Pericardium fibroblast (primary cell): Measurements from ENCODE around the gene NAXE. TPM values are rescaled to one million over a fixed set of nuclear protein-coding genes. Genes with fewer than 3 reads are reported as not detected.

ENCODE experiments used
- total RNA-seq: library from RNA; depleted of rRNA; stranded (reverse); fragments of >200 nt; gene quantifications from 2 replicates; pipeline ENCODE4 v1.2.3, GENCODE V29; 2015

The NAXE gene
- 61.6 and 67.2 TPM in 2 replicates for total RNA-seq

DNA sequence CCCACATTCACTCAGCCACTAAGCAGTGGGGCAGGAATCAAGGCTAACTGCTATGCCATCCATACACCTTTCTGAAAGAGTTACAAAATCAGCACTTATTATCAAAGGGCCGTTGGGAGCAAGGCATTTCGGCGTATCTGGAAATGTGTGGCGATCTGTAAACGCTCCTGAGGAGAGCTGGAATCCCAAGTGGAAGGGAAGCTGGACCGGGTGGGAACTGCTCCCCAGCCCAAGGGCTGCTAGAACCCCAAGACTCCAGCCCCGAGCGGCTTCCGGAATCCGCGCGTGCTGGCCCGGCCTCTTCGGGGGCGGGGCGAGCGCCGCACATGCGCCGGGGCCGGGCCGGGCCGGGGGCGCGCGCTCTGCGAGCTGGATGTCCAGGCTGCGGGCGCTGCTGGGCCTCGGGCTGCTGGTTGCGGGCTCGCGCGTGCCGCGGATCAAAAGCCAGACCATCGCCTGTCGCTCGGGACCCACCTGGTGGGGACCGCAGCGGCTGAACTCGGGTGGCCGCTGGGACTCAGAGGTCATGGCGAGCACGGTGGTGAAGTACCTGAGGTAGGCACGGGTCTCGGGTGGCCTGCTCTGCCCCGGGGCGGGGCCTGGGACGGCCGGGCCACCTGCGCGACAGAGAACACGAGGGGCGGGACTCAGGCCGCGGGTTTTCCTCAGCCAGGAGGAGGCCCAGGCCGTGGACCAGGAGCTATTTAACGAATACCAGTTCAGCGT is at the start of gene NAXE:
Gene NAXE, plus strand, starts transcription at position 345 of the 726 bp plus-strand sequence. Its CDS starts 29 bp downstream, at position 374.

DNA sequence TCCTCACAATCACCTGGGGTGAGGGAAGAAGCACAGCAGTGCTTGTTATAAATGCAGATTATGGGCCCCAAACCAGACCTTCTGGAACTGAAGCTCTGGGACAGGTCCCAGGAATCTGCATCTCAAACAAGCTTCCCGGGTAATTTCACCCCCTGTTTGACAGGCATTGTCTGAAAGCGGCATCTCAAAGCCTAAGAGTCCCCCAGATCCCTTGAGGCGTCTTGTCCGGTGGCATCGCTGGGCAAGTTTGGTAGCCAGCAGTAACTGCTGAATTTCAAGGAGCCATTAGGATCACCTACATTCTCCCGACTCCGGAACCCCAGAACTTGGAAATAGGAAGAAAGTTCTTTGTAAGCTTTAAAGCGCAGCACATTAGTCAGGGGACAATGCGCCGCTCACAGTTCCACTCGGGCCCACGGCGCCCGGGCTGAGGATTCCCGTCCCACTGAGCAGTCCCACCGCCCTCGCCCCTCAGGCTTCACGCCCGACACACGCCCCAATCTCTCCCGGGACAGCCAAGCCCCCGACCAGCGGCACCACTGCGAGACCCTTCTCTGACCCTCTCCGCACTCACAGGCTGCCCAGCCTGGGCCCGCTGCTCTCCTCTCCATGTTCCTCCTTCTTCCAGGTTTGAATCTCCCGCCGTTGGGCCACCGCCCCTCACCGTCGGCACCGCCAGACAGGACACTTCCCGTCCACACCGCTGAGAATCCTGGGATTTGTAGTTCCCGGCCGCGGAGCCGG is 19.5 kb upstream of the NAXE start, which contains the start of gene IQGAP3:
Gene IQGAP3, minus strand, starts transcription at position 647 of the 744 bp plus-strand sequence. Its CDS starts 36 bp downstream, at position 611.

DNA sequence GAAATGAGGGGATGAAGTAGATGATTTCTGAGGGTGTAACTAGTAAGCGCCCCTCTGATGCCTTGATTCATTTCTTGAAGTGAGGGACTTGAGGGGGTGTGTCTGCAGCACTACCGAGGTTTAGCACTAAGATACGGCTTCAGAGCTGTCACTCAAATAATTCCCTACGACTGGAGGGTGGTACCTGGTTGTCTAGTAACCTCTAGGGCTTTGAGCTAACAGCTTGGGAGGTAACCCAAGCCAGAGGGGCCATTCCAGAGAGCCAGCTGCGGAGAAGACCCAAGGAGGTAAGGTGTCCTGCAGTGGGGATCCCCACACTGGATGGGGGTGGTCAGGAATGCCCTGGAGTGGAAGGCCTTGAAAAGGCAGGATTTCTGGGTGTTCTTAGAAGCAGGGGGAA is 12.1 kb upstream of the NAXE start, which contains the start of gene TTC24:
Gene TTC24, plus strand, starts transcription at position 252 of the 400 bp plus-strand sequence. CDS start 1,642 bp downstream, outside the sequence.

DNA sequence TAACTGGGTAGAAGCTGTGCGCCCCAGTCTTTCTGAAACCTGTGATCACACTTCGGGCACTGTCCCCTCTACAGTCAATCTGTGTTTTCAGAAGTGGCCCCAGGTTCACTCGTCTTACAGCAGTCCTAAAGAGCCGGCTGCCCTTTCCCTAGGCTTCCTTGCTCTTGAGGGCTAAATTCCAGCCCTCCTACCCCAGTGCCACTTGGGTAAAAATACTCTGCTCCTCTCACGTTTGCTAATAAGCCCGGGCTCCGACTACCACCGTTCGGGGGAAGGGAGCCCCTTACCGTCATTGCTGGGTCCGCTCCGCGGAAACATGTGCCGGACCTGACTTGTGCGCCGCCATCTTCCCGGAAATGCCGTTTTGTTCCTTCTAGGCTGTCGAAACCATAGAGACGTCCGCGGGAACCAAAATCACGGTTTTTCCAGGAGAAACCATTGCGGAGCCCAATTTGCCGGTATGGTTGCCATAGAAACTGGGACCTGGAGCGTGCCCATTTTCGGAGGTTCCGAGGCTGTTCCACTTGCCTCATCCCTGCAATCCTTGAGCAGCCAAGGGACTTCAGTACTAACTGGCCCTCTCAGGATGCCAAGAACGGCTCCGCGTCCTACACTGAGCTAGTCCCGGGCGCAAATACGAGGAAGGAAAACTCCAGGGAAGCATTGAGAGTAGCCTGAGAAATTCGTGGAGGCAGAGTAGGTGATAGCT is 9.7 kb downstream of the NAXE start, which contains the start of gene GPATCH4:
Gene GPATCH4, minus strand, starts transcription at position 358 of the 709 bp plus-strand sequence.

DNA sequence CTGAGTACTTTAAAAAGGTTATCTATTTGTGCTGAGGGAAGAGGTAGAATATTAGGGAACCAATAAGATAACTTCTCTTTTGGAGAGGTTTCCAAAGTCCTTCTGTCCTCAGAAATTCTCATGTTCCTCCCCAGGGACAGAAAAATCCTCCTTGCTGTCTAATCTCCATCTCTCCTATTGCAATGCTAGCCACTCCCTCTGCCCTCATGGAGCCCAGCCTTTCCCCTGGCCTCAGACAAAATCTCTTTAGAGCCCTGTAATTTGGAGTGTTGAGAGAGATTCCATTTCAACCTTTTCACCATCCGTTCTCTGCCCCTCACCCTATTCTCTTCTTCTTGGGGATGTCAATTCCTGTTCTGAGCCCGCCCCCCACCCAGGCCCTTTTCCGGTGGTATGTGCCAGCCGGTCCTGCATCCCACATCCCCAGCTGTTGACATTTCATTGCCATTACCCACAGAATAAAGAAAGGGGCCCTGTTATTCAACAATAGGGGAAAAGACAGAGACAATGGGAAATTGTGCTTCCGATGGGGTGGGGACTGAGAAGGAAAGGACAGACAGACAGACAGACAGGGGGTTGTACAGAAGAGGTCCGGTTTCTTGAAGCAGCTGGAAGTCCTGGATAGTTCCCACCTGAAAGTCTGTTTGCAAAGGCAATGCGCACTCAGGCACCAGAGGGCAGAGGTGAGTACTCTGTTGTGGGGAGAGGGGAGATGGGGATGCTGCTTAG is 27.4 kb downstream of the NAXE start, which contains the start of gene HAPLN2:
Gene HAPLN2, plus strand, starts transcription at position 563 of the 729 bp plus-strand sequence. CDS start 4,076 bp downstream, outside the sequence.

DNA sequence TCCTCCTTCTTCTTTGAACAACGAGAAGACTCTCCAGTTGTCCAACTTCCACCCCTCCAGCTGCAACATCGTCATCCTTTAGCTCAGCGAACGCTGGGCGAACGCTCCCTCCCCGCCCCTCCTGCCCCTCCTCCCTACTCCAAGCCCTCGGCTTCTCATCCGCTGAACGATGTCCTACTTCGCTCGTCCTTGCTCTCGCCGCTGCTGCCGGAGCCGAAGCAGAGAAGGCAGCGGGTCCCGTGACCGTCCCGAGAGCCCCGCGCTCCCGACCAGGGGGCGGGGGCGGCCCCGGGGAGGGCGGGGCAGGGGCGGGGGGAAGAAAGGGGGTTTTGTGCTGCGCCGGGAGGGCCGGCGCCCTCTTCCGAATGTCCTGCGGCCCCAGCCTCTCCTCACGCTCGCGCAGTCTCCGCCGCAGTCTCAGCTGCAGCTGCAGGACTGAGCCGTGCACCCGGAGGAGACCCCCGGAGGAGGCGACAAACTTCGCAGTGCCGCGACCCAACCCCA is 50.2 kb downstream of the NAXE start, which contains the start of gene BCAN:
Gene BCAN, plus strand, starts transcription at position 357 of the 504 bp plus-strand sequence. CDS start 3,938 bp downstream, outside the sequence.

Other genes with a start within 250 kb of the NAXE start
- gene RHBG, start 222.6 kb upstream of the NAXE start, total RNA-seq, result not detected in 2 replicates
- 15.8 and 27.2 TPM in 2 replicates for gene MEF2D, start 91.0 kb upstream of the NAXE start, total RNA-seq
- gene IQGAP3, start 19.2 kb upstream of the NAXE start, total RNA-seq, result 0.58 and 0.85 TPM in 2 replicates
- not detected in 2 replicates for gene TTC24, start 12.1 kb upstream of the NAXE start, total RNA-seq
- 8.4 and 13.9 TPM in 2 replicates for gene GPATCH4, start 9.7 kb downstream of the NAXE start, total RNA-seq
- not detected in 2 replicates for gene HAPLN2, start 27.6 kb downstream of the NAXE start, total RNA-seq
- not detected in 2 replicates for gene BCAN, start 50.3 kb downstream of the NAXE start, total RNA-seq
- 10.2 and 26.6 TPM in 2 replicates for gene NES, start 85.6 kb downstream of the NAXE start, total RNA-seq
- gene CRABP2, start 113.8 kb downstream of the NAXE start, total RNA-seq, result 58.3 and 150 TPM in 2 replicates
- gene METTL25B, start 136.7 kb downstream of the NAXE start, total RNA-seq, result 18.2 and 18.3 TPM in 2 replicates
- gene ISG20L2, start 137.0 kb downstream of the NAXE start, total RNA-seq, result 14.9 and 21.5 TPM in 2 replicates
- gene MRPL24, start 149.3 kb downstream of the NAXE start, total RNA-seq, result 52.3 and 57.1 TPM in 2 replicates
- 120 and 124 TPM in 2 replicates for gene HDGF, start 159.9 kb downstream of the NAXE start, total RNA-seq
- gene PRCC, start 175.8 kb downstream of the NAXE start, total RNA-seq, result 30.3 and 42.1 TPM in 2 replicates
- 0.23 TPM in 1 of 2 replicates, not detected in the other for gene SH2D2A, start 225.1 kb downstream of the NAXE start, total RNA-seq